Skeletal muscle tissue (tissue), 4 donors: Measurements from ENCODE around the gene HPCAL1. TPM values are rescaled to one million over a fixed set of nuclear protein-coding genes. Genes with fewer than 3 reads are reported as not detected.
A peak's percentile ranks its signal among the peaks of the same experiment; 100 is the strongest.
"Not testable (repeated sequence)": the region's sequence is repeated elsewhere in the genome, so short reads cannot be mapped to it uniquely, and the experiment has no call there.

Experiments
- H3K27ac ChIP-seq: one replicate; pipeline ENCODE4 v1.7.0; 2013; ENCODE audit warnings: mild to moderate bottlenecking, low read depth, low read length, inconsistent platforms
- H3K27me3 ChIP-seq, 3 donors: one replicate each; pipeline ENCODE4 v1.7.0; 2013; ENCODE audit warnings: low read length in 3 of 3; ENCODE audit not compliant: control insufficient read depth in 3 of 3, insufficient read depth in 3 of 3
- H3K36me3 ChIP-seq, 3 donors: one replicate each; pipeline ENCODE4 v1.7.0; 2013; ENCODE audit warnings: low read length in 3 of 3; ENCODE audit not compliant: control insufficient read depth in 3 of 3, insufficient read depth in 3 of 3
- H3K4me1 ChIP-seq, 3 donors: one replicate each; pipeline ENCODE4 v1.7.0; 2013; ENCODE audit warnings: low read length in 3 of 3, mild to moderate bottlenecking in 3 of 3; ENCODE audit not compliant: control insufficient read depth in 3 of 3, insufficient read depth in 3 of 3
- H3K4me3 ChIP-seq, 3 donors: one replicate each; pipeline ENCODE4 v1.7.0; 2013; ENCODE audit warnings: low read length in 3 of 3
- H3K9ac ChIP-seq, 3 donors: one replicate each; pipeline ENCODE4 v1.7.0; 2013; ENCODE audit warnings: low read length in 3 of 3, mild to moderate bottlenecking in 3 of 3, moderate library complexity in 2 of 3, low read depth in 1 of 3
- H3K9me3 ChIP-seq, 3 donors: one replicate each; pipeline ENCODE4 v1.7.0; 2013; ENCODE audit warnings: low read length in 3 of 3; ENCODE audit not compliant: control insufficient read depth in 3 of 3
- total RNA-seq: library from RNA; depleted of rRNA; stranded (reverse); fragments of >200 nt; gene quantifications from one replicate; pipeline ENCODE4 v1.2.3, GENCODE V29; 2014
- donor health status: Osteomylitis.

Gene HPCAL1
- total RNA-seq, 1 donor from 2014 or later, result 15.1 TPM

DNA sequence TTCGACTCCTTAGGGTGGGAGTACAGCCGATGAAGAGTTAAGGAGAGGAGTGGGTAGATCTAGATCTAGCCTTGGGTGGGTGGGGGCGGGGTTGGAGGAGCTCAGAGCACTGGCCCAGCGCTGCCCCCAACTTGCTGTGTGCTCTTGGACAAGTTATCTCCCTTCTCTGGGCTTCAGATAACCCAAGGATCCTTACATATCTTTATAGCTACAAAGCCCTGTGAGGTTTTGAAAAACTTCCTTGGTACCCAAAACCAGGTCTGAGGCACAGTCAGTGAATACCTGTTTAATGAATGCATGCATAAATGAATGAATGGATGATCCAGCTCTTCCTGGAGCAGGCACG lies 146.8 kb downstream of the HPCAL1 start:
- peaks cover 3 to 4% (median 3%) of the 10 kb centered on the region in 3 donors for H3K36me3 ChIP-seq
- no peaks in the 10 kb centered on the region for H3K27me3 ChIP-seq
- peak overlapping the region in 2 of 3 donors; percentile 81 to 87 for H3K9ac ChIP-seq
- H3K9me3 ChIP-seq, result no peaks in the 10 kb centered on the region
- H3K4me1 ChIP-seq, result peaks cover 26 to 39% (median 32%) of the 10 kb centered on the region in 3 donors
- peak overlapping the region in 2 of 3 donors; percentile 78 to 90 for H3K4me3 ChIP-seq
- no peak overlapping the region for H3K27ac ChIP-seq

DNA sequence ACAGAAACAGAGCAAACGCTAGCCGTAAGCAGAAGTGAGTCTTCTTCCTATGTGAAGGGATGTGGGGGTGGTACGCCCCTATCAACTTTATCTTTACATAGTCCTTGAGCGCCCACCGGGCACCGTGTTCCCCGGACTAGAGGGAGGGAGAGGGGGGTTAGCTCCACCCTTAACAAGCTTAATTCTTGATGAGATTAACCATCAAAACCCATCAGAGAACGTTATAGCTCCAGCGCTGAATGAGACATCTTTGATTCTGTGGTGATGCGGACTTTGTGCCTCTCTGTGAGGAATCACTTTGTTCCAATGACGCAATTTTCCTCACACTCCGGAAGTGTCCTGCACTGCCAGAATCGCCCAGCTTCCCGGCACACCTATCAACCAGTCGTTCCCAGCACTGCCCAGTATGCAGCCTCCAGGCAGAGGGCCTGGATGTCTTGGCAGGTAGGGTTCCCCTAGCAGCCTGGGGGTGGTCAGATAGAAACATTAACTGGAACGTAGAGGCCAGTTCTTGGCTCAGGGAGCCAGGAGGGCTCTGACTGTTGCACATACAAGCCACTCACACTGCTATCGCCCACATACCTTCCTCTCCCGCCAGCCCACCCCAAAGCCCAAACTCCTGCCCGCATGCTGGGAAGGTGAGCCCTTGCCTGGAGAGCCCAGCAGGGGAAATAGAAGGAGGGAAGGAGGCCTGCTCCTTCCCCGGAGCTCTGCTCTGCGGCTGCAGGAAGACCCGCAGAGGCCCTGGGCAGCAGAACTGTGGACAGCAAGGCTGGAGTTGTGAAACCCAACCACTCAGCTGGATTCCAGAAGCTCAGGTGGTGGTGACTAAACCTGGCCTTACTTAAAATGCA lies 147.4 kb downstream of the HPCAL1 start:
- H3K4me1 ChIP-seq, result peaks cover 31 to 43% (median 34%) of the 10 kb centered on the region in 3 donors
- no peaks in the 10 kb centered on the region for H3K27me3 ChIP-seq
- no peaks in the 10 kb centered on the region for H3K9me3 ChIP-seq
- H3K36me3 ChIP-seq, result no peaks in the 10 kb centered on the region
- H3K4me3 ChIP-seq, result no peak overlapping the region
- no peak overlapping the region for H3K9ac ChIP-seq
- no peak overlapping the region for H3K27ac ChIP-seq

DNA sequence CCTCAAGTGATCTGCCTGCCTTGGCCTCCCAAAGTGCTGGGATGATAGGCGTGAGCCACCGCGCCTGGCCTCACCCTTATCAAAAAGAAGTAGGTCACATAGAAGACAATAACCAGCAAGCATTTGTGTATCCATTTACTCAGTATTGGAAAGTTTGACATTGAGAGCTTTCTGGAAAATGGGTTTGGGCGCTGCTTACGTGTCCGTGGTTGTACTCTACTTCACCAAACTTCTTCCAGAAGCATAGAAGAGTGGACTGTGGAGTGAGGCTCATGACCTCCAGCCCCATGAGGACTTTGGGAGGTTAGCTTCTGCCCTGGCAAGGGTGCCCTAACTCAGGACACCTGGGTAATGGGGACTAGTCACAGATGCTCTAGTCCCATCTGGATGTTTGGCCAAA lies 149.1 kb downstream of the HPCAL1 start:
- Histone ChIP-seq H3K36me3 (no peaks in the 10 kb centered on the region), H3K9me3 (no peaks in the 10 kb centered on the region), H3K27ac (no peak overlapping the region), H3K27me3 (no peaks in the 10 kb centered on the region), H3K4me1 (peaks cover 25 to 30% (median 28%) of the 10 kb centered on the region in 3 donors), H3K9ac (no peak overlapping the region), H3K4me3 (no peak overlapping the region)

DNA sequence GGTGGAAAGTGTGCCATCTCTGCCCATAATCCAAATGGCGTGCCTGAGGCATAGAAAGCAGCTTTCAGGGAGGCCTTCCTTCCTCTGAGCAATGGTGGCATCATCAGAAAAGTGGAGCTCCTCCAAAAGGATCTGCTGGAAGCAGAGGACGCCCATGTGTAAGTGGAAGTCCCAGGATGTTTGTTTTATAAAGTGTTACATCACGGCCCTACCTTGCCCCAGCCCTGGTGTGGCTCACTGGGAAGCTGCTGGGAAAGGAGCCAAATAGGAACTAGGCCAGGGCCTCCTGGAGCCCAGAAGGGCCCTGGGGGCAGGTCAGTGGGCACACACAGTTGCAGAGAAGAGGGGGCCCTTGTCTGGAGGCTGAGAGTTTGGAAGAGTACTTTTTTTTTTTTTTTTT lies 149.6 kb downstream of the HPCAL1 start:
- Histone ChIP-seq H3K9ac (no peak overlapping the region), H3K4me3 (no peak overlapping the region), H3K4me1 (peaks cover 24 to 30% (median 25%) of the 10 kb centered on the region in 3 donors), H3K9me3 (no peaks in the 10 kb centered on the region), H3K36me3 (no peaks in the 10 kb centered on the region), H3K27me3 (no peaks in the 10 kb centered on the region), H3K27ac (no peak overlapping the region)

DNA sequence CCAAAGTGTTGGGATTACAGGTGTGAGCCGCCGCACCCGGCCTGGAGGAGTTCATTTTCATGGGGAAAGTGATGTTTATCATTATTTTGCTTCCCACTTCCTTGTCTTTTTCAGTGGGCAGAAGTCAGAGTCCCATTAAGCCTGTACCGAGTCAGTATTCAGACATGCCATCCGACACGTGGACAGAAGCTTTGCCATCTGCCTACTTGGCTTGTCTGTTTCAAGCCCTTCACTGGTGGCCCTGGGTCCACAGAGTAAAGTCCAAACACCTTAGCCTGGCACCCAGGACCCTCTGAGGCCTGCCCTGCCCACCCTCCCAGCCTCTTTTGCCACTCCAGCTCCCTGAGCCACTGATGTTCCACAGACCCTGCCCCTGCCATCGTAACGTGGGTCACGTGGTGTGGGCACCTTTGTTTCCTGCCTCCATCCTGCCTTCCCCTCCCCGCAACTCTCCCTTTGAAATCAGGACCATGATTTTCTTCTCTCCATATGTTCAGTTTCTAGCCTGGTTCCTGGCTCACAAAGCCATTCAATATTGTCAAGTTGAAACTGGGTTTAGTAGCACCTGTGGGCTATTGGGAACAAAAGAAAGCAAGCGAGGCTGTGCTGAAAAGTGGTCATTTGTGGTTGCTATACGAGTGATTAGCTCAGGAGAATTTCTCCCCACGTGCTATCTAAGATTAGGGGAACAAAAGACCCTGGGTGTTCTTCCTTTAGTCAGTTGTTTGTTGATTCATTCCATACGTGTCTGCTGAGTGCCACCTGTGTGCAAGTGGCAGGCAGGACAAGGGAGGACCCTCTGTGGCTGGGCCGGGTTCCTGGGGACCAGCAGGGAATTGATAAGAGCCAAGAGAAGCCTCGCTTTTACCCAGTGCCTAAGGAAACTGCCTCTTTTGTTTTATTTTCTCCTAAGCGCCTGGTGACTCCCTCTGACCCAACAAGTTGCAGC lies 150.5 kb downstream of the HPCAL1 start:
- Histone ChIP-seq H3K27ac (no peak overlapping the region), H3K27me3 (no peaks in the 10 kb centered on the region), H3K9me3 (no peaks in the 10 kb centered on the region), H3K36me3 (no peaks in the 10 kb centered on the region), H3K4me1 (peaks cover 22 to 36% (median 30%) of the 10 kb centered on the region in 3 donors), H3K4me3 (no peak overlapping the region), H3K9ac (no peak overlapping the region)

DNA sequence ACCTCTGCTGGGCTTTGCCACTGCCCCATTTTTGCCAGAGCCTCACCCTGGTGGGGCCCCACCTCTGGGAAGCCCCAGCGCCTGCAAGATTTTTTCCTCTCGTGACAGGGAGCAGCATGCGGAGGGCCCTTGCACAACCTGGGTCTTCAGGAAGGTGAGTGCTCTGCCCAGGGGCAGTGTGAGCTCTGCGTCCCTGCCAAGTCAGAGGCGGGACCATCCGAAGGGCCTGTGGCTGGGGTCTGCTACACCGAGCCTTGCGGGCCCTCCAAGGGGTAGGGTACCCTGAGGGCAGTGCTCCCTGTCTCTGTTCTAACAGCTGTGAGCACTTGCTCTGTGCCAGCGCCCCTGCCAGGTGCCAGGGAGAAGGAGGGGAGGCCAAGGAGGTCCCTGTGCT lies 151.2 kb downstream of the HPCAL1 start:
- Histone ChIP-seq H3K36me3 (no peaks in the 10 kb centered on the region), H3K9ac (peak overlapping the region in 1 of 3 donors; percentile 40), H3K9me3 (no peaks in the 10 kb centered on the region), H3K4me3 (no peak overlapping the region), H3K27ac (no peak overlapping the region), H3K4me1 (peaks cover 18 to 34% (median 29%) of the 10 kb centered on the region in 3 donors), H3K27me3 (no peaks in the 10 kb centered on the region)

DNA sequence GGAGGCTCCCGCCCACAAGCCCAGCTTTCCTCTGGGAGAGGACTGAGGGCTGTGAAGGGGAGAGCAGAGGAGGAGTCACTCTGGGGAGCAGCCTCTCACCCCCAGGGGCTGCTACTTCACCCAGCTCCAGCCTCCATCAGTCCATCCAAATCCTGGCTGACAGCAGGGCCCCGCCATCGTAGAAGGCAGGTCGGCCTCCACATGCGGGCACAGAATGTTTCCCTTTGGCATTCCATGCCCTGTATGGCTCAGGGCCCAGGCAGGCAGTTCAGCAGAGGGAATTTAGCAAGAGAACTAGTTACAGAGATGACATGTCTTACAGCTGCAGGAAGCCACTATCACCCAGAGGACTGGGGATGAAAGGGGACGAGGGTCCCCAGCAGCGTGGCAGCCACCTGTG lies 151.8 kb downstream of the HPCAL1 start:
- Histone ChIP-seq H3K4me1 (peaks cover 12 to 28% (median 24%) of the 10 kb centered on the region in 3 donors), H3K9me3 (no peaks in the 10 kb centered on the region), H3K9ac (peak overlapping the region in 2 of 3 donors; percentile 12 to 40), H3K27me3 (no peaks in the 10 kb centered on the region), H3K36me3 (no peaks in the 10 kb centered on the region), H3K27ac (no peak overlapping the region), H3K4me3 (no peak overlapping the region)

DNA sequence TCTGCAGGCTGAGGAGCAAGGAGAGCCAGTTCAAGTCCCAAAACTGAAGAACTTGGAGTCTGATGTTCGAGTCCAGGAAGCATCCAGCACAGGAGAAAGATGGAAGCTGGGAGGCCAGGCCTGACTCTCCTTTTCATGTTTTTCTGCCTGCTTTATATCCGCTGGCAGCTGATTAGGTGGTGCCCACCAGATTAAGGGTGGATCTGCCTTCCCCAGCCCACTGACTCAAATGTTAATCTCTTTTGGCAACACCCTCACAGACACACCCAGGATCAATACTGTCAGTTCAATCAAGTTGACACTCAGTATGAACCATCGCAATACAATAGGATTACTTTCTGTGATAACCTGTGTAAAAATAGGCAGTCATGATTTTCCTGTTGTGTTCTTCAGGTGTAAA lies 154.5 kb downstream of the HPCAL1 start:
- H3K27me3 ChIP-seq, H3K9me3 ChIP-seq, H3K9ac ChIP-seq, H3K4me3 ChIP-seq, H3K36me3 ChIP-seq, H3K27ac ChIP-seq: not testable (repeated sequence)
- peaks cover 9 to 22% (median 19%) of the 10 kb centered on the region in 3 donors for H3K4me1 ChIP-seq

DNA sequence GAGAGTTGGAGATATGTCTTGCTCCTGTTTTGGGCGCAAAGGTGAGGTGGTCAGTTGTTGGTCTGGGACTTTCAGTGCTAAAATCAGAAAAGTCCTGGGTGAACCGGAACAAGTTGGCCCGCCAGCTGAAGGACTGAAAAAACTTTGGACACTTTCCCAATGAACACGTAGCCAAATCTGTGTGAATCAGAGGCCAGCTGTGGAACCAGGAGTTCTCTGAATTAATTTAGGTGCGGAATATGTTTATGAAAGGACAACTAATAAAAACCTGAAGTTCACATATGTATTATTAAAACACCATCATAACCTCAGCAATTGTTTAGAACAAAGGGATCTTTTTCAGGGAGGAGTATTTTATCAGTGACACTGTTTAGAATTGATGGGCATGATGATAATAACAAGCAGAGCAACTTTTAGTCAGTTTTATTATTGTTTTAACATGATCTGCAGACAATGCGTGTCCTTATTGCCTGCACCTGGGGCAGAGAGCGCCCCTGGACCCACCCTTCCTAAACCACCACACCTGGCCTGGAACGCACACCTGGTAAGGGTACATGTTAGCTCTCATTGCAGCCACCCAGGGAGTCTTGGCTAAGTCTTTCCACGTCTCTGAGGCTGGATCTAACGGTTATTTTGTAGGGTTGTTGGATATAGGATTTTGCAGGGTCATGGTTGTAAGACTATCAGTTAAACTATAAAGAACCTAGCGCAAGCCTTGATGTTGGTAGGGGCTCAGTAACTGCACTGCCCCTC lies 155.3 kb downstream of the HPCAL1 start:
- Histone ChIP-seq H3K4me3 (no peak overlapping the region), H3K27ac (no peak overlapping the region), H3K9ac (no peak overlapping the region), H3K4me1 (peaks cover 9 to 22% (median 19%) of the 10 kb centered on the region in 3 donors), H3K36me3 (no peaks in the 10 kb centered on the region), H3K27me3 (no peaks in the 10 kb centered on the region), H3K9me3 (no peaks in the 10 kb centered on the region)
